ENCODE results near the gene ADAMTS9.

Gene ADAMTS9

GRCh38 chr3:64627042-64627441 is 60.8 kb downstream of the ADAMTS9 start:
- no peak overlapping the region for H3K27ac ChIP-seq

DNA sequence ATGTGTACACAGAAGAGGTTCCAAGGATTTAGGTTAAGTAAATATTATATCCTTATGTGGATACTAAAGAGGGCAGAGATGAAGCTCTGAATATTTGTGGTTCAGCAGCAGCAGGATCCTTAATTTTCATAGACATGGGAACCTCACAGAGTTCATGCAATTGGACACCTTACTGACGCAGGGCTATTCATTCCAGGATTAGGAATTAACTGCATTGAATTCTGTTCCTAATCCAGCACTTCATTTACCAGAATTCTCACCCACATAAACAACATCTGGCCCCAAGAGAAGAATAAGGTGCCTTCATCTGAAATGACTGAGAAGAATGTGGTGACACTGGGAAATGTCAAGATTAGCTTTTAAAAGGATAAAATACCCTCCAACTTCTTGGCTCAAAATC is 62.4 kb downstream of the ADAMTS9 start:
- H3K27ac ChIP-seq = no peak overlapping the region

More at GRCh38 chr3:64627042-64627441, 60.8 kb downstream of the ADAMTS9 start:
- H3K4me3 ChIP-seq = no peak overlapping the region

GRCh38 chr3:64623125-64623524 is 64.7 kb downstream of the ADAMTS9 start:
- Histone ChIP-seq H3K4me3 (no peak overlapping the region), H3K27ac (no peak overlapping the region)

More for the DNA sequence above, 62.4 kb downstream of the ADAMTS9 start:
- no peak overlapping the region for H3K4me3 ChIP-seq

DNA sequence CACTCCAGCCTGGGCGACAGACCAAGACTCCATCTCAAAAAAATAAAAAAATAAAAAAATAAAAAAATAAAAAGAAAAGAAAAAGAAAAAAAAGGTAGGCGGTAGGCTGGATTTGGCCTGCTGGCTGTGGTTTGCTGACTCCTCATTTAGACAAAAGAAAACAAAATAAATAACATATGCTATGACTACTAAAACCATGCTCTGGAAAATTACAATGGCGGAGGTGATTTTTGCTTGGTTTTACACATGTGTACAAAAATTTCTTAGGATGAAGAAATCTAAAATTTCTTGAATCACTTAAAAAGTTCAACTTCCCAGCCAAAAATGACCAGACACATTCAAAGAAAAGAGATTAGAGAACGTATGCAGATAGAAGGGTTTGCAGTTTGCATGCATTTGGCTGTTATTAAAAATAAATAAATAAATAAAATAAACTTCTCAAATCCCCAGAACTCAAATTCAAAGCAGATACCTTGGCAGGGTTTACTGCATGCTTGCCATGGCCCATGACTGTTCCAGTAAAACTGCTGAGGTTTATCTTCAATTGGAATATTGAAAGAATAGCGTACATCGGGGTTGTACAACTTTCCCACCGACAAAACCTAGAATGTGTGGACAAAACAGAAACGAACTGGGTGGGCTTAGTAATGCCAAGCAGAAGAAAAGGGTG is 65.9 kb downstream of the ADAMTS9 start:
- no peak overlapping the region for H3K4me3 ChIP-seq
- H3K27ac ChIP-seq = peak overlapping the region in 3 of 21 experiments; percentile 24 to 46 (median 32)

DNA sequence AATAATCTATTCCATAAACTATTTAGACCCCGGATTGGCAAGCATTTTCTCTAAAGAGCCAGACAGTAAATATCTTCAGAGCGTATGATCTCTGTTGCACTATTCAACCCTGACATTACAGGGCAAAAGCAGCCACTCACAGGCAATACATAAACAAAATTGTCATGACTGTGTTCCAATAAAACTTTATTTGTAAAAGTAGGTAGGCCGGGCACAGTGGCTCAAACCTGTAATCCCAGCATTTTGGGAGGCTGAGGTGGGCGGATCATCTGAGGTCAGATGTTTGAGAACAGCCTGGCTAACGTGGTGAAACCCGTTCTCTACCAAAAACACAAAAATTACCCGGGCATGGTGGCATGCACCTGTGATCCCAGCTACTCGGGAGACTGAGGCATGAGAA is 66.5 kb downstream of the ADAMTS9 start:
- H3K4me3 ChIP-seq = no peak overlapping the region
- H3K27ac ChIP-seq = no peak overlapping the region

- Histone ChIP-seq H3K27ac (no peak overlapping the region), H3K4me3 (no peak overlapping the region)
These were observed 67.8 kb downstream of the ADAMTS9 start for GRCh38 chr3:64620020-64620419.

GRCh38 chr3:64619216-64619615 is 68.6 kb downstream of the ADAMTS9 start:
- no peak overlapping the region for H3K4me3 ChIP-seq

DNA sequence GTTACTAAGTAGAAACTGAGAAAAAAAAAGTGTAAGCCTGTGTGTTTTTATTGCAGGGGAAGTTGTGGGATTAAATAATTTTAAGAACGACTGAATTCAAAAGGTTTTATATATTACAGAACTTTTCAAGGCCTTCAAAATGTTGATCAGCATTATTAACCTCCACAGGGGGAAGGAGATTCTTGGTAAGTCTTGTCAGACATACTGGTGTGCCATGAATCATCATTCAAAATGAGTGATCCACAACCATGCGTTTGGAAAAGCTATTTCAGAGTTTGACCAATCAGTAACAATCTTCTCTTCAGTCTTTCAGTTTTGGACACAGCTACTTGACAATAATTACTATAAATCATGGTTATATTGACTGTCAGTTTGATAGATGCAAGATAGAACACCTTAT is 70.2 kb downstream of the ADAMTS9 start:
- Histone ChIP-seq H3K4me3 (no peak overlapping the region), H3K27ac (peak overlapping the region in 1 of 21 experiments; percentile 30)

More at GRCh38 chr3:64619216-64619615, 68.6 kb downstream of the ADAMTS9 start:
- no peak overlapping the region for H3K27ac ChIP-seq

GRCh38 chr3:64616953-64617352 is 70.8 kb downstream of the ADAMTS9 start:
- Histone ChIP-seq H3K27ac (peak overlapping the region in 1 of 21 experiments; percentile 30), H3K4me3 (no peak overlapping the region)

- Histone ChIP-seq H3K27ac (no peak overlapping the region), H3K4me3 (no peak overlapping the region)
These were observed 74.8 kb downstream of the ADAMTS9 start for GRCh38 chr3:64612916-64613526.

DNA sequence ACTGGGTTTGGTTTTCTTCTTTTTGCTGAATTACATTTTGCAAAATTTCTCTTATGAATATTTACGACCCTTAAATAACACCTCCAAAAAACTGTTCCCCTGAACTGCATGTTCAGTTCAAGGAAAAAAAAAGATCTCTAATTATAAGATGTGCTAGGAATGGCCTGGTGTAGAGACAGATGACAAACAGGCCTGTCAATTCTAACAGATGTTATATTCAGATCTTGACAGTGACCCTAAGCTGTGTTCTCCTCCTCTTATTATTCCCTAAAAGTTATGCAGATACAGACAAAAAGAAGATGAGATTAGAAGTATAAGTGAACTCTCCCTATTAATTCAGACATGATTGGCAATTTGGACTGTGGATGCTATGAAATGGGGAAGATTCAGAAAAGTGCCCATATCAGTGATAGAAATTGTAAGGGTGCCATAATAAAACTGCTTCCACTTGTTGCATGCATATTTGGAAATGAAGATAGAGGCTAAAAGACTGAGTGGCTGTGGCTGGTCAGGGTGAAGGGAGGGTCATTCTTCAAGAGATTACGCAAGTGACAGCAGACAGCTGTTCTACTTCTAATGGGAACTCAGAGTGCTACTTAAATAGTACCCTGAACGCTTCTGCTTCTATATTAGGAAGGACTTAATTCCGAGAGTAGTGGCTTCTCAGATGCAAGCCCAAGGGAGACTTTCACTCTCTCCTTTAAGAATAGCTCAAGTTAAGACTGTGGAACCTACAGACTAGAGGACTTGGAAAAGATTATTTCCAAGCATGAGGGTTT is 75.5 kb downstream of the ADAMTS9 start:
- no peak overlapping the region for H3K4me3 ChIP-seq
- H3K27ac ChIP-seq = no peak overlapping the region

DNA sequence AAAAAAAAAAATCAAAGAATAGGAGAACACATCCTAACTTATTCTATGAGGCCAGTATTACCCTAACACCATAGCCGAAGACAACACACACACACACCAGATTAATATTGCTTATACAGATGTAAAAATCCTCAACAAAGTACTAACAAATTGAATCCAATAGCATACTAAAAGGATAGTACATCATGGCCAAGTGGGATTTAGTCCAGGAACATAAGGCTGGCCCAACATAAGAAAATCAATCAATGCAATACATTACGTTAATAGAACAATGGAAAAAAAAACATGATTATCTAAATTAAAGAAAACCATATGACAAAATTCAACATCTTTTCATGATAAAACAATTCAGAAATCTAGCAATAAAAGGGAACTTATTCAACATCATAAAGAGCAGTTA is 79.1 kb downstream of the ADAMTS9 start:
- no peak overlapping the region for H3K27ac ChIP-seq
- no peak overlapping the region for H3K4me3 ChIP-seq

DNA sequence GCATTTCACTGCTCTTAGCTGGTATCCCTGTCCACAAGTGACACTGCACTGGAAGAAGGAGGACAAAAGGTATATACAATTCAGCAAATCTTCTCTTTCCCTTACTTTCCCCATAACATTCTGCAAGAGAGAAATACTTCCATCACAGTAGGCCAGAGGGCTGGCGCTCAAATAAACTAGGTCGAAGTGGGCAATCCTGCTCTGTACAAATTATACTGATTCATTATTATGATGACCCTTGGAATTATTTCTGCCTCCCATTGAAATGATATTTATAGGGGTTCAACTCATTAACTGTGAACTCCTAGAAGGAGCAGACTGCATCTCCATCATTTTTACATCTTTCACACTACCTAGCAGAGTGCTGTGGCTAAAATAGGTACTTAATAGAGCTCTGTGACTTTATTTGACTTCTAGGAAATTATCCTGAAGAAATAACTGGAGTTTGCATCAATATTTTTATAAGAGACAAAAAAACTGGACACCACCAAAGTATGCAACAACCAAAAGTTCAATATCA is 80.7 kb downstream of the ADAMTS9 start:
- Histone ChIP-seq H3K4me3 (no peak overlapping the region), H3K27ac (no peak overlapping the region)

GRCh38 chr3:64604313-64604712 is 83.5 kb downstream of the ADAMTS9 start:
- H3K27ac ChIP-seq = no peak overlapping the region

DNA sequence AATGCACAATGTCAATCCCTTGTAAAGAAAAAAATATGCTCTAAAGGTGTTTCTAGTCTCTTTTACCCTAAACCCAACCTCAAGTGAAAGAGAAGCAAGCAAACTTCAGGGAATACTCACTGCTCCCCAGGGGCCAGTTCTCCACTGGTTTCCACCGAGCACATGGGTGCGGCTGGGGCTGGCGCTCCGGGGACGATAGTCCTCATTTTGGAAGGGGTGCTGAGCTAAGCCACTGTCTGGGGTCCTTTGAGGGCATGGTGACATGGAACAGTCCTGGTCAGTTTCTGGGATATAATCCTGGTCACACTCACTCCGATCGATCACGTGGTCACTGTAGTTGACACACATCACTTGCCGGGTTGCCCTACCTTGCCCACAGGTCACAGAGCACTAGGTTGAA is 86.0 kb downstream of the ADAMTS9 start:
- no peak overlapping the region for H3K27ac ChIP-seq
- H3K4me3 ChIP-seq = no peak overlapping the region

More at GRCh38 chr3:64604313-64604712, 83.5 kb downstream of the ADAMTS9 start:
- no peak overlapping the region for H3K4me3 ChIP-seq

- no peak overlapping the region for H3K27ac ChIP-seq
- no peak overlapping the region for H3K4me3 ChIP-seq
These were observed 87.4 kb downstream of the ADAMTS9 start for GRCh38 chr3:64600246-64600950.

GRCh38 chr3:64599651-64600050 is 88.1 kb downstream of the ADAMTS9 start:
- no peak overlapping the region for H3K27ac ChIP-seq
- no peak overlapping the region for H3K4me3 ChIP-seq

DNA sequence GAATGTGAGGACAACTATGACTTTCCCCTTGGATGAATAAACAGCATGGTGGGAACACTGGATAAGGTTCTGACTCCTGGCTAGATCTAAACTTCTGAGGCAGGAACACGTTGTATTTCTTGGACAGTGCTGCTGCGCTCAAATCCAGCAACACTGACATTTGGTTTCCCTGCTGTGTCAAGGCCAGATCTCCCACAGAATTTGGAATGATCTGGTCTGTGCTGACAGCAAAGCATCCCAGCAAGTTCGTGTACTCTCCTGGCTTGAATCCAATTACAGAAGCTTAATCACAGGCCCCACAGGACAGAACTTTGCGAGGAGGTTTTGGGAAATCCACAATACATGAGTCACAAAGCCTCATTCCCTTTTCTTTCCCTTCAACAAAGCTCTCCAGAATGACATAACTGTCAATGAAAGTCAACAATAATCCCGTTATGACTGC is 92.5 kb downstream of the ADAMTS9 start:
- Histone ChIP-seq H3K27ac (peak overlapping the region in 1 of 21 experiments; percentile 15), H3K4me3 (no peak overlapping the region)

- no peak overlapping the region for H3K4me3 ChIP-seq
- H3K27ac ChIP-seq = no peak overlapping the region
These were observed 93.7 kb downstream of the ADAMTS9 start for GRCh38 chr3:64594134-64594533.

- Histone ChIP-seq H3K4me3 (no peak overlapping the region), H3K27ac (no peak overlapping the region)
These were observed 94.5 kb downstream of the ADAMTS9 start for GRCh38 chr3:64593350-64593749.

Data from skin epidermis (tissue), 12 donors.